ENCODE results near the gene CACNA1D. TPM values are rescaled to one million over a fixed set of nuclear protein-coding genes. Genes with fewer than 3 reads are reported as not detected.

The CACNA1D gene
- total RNA-seq, 4 donors from 2014 or later: 5.7 to 38.2 (median 20.0) TPM

DNA sequence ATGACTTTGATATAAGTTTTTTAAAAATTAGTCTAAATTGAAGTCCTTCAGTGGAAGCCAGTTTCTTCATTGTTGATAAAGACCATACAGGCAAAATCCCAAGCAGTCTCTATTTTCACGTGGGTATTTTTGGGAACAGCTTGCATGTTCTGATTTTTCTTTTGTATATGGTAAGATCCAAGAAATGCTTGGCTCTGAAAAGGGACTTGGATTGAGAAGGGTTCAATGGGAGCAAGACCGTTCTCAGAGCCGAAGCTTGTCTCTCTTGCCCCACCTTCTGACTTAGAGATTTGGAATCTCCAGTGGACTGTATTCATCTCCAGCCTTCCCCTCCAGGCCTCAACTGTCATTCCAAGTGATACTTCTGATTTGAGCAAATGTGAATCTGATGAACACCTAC, 176.3 kb downstream of the CACNA1D start:
- Histone ChIP-seq H3K27ac (no peak overlapping the region), H3K9me3 (no peaks in the 10 kb centered on the region), H3K36me3 (no peaks in the 10 kb centered on the region), H3K27me3 (no peaks in the 10 kb centered on the region), H3K4me3 (no peak overlapping the region), H3K4me1 (peaks cover 0 to 50% (median 0%) of the 10 kb centered on the region in 4 donors)
- DNase-seq (ENCODE audit: low spot score in 2 of 2): no peak
- WGBS, 2 donors: 63 to 68% methylated on average over 3 of the region's 3 CpGs
- no peak for TF ChIP-seq EP300 (IDR thresholded peaks at IDR 0.05)
- TF ChIP-seq, protein P1, sequence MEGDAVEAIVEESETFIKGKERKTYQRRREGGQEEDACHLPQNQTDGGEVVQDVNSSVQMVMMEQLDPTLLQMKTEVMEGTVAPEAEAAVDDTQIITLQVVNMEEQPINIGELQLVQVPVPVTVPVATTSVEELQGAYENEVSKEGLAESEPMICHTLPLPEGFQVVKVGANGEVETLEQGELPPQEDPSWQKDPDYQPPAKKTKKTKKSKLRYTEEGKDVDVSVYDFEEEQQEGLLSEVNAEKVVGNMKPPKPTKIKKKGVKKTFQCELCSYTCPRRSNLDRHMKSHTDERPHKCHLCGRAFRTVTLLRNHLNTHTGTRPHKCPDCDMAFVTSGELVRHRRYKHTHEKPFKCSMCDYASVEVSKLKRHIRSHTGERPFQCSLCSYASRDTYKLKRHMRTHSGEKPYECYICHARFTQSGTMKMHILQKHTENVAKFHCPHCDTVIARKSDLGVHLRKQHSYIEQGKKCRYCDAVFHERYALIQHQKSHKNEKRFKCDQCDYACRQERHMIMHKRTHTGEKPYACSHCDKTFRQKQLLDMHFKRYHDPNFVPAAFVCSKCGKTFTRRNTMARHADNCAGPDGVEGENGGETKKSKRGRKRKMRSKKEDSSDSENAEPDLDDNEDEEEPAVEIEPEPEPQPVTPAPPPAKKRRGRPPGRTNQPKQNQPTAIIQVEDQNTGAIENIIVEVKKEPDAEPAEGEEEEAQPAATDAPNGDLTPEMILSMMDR (IDR thresholded peaks at IDR 0.05): no peak
- no peak for TF ChIP-seq POLR2A (IDR thresholded peaks at IDR 0.05)

DNA sequence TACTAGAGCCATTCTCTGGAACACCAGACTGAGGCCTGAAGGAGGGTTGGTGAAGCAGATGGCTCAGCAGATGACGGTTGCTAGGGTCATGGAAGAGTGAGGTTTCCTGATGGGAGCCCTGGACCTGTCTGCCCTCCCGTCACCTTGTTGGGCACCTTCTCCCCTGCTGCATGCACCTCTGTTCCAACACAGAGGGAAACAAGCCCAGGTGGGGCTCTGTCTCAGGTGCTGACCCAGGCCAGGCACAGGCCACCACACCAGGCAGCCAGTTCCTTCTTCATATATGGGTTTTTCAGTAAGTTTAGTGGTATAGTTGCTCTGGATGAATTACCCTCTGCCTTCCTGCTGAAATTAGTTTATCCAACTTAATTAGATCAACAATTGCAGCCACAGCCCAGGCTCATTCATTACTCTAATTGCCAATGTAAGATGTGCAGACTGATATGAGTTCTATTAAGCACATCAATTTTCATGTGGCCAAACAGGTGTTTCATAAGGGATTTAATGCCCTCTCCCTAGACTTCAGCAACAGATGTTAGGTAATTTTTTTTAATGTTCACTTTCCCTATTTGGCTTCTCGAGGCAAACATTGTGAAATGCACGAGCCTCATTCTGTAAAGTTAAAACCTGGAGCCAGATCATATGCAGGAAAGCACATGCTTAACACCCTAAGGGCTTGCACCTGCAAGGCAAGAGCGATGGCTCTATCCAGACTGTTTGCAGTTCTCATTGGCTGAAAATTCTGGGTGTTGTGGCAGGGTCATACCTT, 177.0 kb downstream of the CACNA1D start:
- Histone ChIP-seq H3K9me3 (no peaks in the 10 kb centered on the region), H3K36me3 (no peaks in the 10 kb centered on the region), H3K4me1 (peaks cover 0 to 50% (median 0%) of the 10 kb centered on the region in 4 donors), H3K27ac (peak overlapping the region in 1 of 4 donors; percentile 55), H3K27me3 (no peaks in the 10 kb centered on the region), H3K4me3 (no peak overlapping the region)
- TF ChIP-seq EP300 (IDR thresholded peaks at IDR 0.05) (peak in 1 of 2 donors; percentile 6), POLR2A (IDR thresholded peaks at IDR 0.05) (no peak)
- 76 to 82% methylated on average over 5 of the region's 5 CpGs for WGBS, 2 donors
- DNase-seq (ENCODE audit: low spot score in 2 of 2): no peak

DNA sequence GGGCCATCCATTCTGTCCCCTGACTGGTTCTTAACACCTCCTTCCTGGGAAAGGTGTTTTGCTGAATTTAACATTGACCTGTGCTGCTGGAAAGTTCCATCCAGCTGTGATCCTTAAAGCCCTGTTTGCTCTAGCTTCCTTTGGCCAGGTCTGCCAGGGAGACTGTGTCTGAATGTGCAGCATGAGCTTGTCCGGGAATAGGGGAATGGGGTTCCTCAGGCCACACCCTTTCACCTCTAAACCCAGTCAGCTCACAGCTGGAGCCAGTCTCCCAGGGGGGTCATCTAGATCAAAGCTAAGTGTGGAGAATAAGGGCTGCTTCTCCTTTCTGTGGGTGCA, 177.5 kb downstream of the CACNA1D start:
- DNase-seq (ENCODE audit: low spot score in 2 of 2): no peak
- H3K9me3 ChIP-seq: no peaks in the 10 kb centered on the region
- peak overlapping the region in 1 of 4 donors; percentile 55 for H3K27ac ChIP-seq
- H3K27me3 ChIP-seq: no peaks in the 10 kb centered on the region
- WGBS, 2 donors: 56 to 83% methylated on average over 1 of the region's 1 CpG
- H3K36me3 ChIP-seq: no peaks in the 10 kb centered on the region
- peaks cover 0 to 50% (median 0%) of the 10 kb centered on the region in 4 donors for H3K4me1 ChIP-seq
- no peak overlapping the region for H3K4me3 ChIP-seq
- TF ChIP-seq EP300 (IDR thresholded peaks at IDR 0.05) (no peak), POLR2A (IDR thresholded peaks at IDR 0.05) (no peak)
- TF ChIP-seq, protein P1 (IDR thresholded peaks at IDR 0.05): no peak

DNA sequence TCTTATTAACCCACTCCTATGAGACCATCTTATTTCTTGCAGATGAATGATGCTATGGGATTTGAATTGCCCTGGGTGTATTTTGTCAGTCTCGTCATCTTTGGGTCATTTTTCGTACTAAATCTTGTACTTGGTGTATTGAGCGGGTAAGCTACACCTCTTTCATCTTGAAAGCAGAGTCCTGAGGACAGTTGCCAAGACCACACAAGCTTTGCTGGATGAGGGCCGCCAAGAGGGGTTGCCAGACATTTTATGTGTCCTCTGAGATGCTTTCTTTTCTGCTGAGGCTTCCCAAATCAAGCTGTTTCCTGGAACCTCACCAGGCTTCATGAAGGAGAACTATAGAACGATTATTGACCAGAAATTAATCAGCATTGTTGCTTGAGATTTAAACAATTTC, 178.6 kb downstream of the CACNA1D start:
- H3K36me3 ChIP-seq: no peaks in the 10 kb centered on the region
- no peaks in the 10 kb centered on the region for H3K27me3 ChIP-seq
- no peak overlapping the region for H3K4me3 ChIP-seq
- peak overlapping the region in 1 of 4 donors; percentile 55 for H3K27ac ChIP-seq
- TF ChIP-seq EP300 (IDR thresholded peaks at IDR 0.05): peak in 1 of 2 donors; percentile 52
- no peak for TF ChIP-seq POLR2A (IDR thresholded peaks at IDR 0.05)
- TF ChIP-seq, protein P1 (IDR thresholded peaks at IDR 0.05): no peak
- 37 to 47% methylated on average over 5 of the region's 5 CpGs for WGBS, 2 donors
- DNase-seq (ENCODE audit: low spot score in 2 of 2): peak; percentile 37 to 72
- peaks cover 0 to 50% (median 0%) of the 10 kb centered on the region in 4 donors for H3K4me1 ChIP-seq
- no peaks in the 10 kb centered on the region for H3K9me3 ChIP-seq

DNA sequence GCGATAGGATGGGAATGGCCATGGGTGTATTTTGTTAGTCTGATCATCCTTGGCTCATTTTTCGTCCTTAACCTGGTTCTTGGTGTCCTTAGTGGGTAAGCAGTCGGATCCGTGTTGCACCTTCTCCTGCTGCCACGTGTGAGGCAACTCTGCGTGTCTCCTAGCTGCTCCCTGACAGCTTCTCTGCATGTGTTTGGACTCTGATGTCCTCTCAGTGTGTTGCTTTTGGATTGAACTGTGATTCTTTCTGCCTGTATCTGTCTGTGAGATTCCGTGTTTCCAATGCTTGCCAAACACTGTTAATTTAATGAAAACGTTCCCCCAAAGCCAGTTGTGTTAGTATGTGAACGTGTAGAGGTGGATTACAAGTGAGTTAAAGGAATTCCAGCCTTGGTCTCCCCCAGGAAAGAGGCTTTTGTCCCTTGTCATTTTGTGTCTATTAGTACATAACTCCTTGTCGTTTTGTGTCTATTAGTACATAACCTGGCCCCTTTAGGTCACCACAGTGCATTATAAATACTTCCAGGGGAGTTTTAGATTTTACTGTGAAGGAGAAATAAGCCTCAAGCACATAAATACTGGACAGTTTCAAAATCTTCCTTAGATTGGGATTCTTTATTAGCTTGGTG, 179.4 kb downstream of the CACNA1D start:
- WGBS, 2 donors: 51 to 52% methylated on average over 10 of the region's 10 CpGs
- H3K9me3 ChIP-seq: no peaks in the 10 kb centered on the region
- H3K27ac ChIP-seq: peak overlapping the region in 1 of 4 donors; percentile 20
- peaks cover 0 to 50% (median 0%) of the 10 kb centered on the region in 4 donors for H3K4me1 ChIP-seq
- no peak overlapping the region for H3K4me3 ChIP-seq
- DNase-seq (ENCODE audit: low spot score in 2 of 2): no peak
- H3K36me3 ChIP-seq: no peaks in the 10 kb centered on the region
- no peaks in the 10 kb centered on the region for H3K27me3 ChIP-seq
- TF ChIP-seq POLR2A (IDR thresholded peaks at IDR 0.05) (no peak), EP300 (IDR thresholded peaks at IDR 0.05) (peak in 1 of 2 donors; percentile 18)
- TF ChIP-seq, protein P1 (IDR thresholded peaks at IDR 0.05): no peak
